Colon (tissue), 2 donors: ENCODE measurements around the gene C6orf62.
"Not testable (repeated sequence)": the region's sequence is repeated elsewhere in the genome, so short reads cannot be mapped to it uniquely, and the experiment has no call there.

Experiments used
- FAIRE-seq: peaks from 2 replicates; lab custom pipeline; 2012; peaks lifted over from hg19 to GRCh38; lab: Jason Lieb, UNC
- donor health status: control.
- donor health status: control.

The C6orf62 gene

GRCh38 chr6:24666641-24667377, 52.1 kb downstream of the C6orf62 start, which contains the start of the genes ACOT13 and TDP2:
Gene ACOT13, plus strand, starts transcription at chr6:24667077. Its CDS starts 187 bp downstream, at chr6:24667264.
Gene TDP2, minus strand, starts transcription at chr6:24666899. Its CDS starts 37 bp downstream, at chr6:24666862.
- FAIRE-seq: no peak

GRCh38 chr6:24666097-24666640, 52.8 kb downstream of the C6orf62 start:
- FAIRE-seq: no peak

GRCh38 chr6:24664046-24664987, 54.6 kb downstream of the C6orf62 start:
- no peak for FAIRE-seq

- FAIRE-seq: no peak
These were observed 55.8 kb downstream of the C6orf62 start for GRCh38 chr6:24663189-24663588.

DNA sequence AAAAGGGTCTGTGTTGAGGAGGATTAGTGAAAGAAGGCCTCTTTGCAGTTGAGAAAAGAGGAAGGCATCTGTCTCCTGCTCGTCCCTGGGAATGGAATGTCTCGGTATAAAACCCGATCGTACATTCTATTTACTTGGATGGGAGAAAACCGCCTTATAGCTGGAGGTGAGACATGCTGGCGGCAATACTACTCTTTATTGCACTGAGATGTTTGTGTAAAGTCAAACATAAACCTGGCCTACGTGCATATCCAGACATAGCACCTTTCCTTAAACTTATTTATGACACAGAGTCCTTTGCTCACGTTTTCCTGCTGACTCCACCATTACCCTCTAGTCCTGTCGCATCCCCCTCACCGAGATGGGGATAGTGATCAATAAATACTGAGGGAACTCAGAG, 56.7 kb downstream of the C6orf62 start:
- no peak for FAIRE-seq

DNA sequence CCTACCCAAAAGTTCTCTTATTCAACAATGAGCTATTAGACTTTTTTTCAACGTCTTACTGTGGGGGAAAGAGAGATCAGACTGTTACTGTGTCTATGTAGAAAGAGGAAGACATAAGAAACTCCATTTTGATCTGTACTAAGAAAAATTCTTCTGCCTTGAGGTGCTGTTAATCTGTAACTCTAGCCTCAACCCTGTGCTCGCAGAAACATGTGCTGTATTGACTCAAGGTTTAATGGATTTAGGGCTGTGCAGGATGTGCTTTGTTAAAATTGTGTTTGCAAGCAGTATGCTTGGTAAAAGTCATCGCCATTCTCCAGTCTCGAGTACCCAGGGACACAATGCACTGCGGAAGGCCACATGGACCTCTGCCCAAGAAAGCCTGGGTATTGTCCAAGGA, 57.2 kb downstream of the C6orf62 start:
- not testable (repeated sequence) for FAIRE-seq

DNA sequence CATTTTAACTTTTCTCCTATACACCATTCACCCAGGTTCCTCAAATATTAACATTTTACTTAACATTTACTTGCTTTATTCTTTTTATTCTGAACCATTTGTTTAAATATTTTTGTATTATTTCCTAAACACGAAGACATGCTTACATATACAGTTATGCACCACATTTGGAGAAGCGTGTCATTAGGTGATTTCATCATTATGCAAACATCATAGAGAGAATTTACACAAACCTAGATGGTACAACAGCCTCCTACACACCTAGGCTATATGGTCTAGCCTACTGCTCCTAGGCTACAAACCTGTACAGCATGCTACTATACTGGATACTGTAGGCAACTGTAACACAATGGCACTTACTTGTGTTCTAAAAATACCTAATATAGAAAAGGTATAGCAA, 58.8 kb downstream of the C6orf62 start:
- no peak for FAIRE-seq

GRCh38 chr6:24659561-24659960, 59.4 kb downstream of the C6orf62 start:
- FAIRE-seq: no peak

- no peak for FAIRE-seq
These were observed 60.1 kb downstream of the C6orf62 start for GRCh38 chr6:24658573-24659560.

GRCh38 chr6:24655215-24655614, 63.7 kb downstream of the C6orf62 start:
- no peak for FAIRE-seq
